CD4-positive, alpha-beta T cell treated with Interleukin-15 for 4 hours (primary cell): ENCODE measurements around the gene KCNS1.
"Not testable (repeated sequence)": the region's sequence is repeated elsewhere in the genome, so short reads cannot be mapped to it uniquely, and the experiment has no call there.

ENCODE experiments used
- DNase-seq: peaks from one replicate; pipeline ENCODE4 v3.0.0-alpha.2; 2020; ENCODE audit warnings: low spot score

The KCNS1 gene, protein sequence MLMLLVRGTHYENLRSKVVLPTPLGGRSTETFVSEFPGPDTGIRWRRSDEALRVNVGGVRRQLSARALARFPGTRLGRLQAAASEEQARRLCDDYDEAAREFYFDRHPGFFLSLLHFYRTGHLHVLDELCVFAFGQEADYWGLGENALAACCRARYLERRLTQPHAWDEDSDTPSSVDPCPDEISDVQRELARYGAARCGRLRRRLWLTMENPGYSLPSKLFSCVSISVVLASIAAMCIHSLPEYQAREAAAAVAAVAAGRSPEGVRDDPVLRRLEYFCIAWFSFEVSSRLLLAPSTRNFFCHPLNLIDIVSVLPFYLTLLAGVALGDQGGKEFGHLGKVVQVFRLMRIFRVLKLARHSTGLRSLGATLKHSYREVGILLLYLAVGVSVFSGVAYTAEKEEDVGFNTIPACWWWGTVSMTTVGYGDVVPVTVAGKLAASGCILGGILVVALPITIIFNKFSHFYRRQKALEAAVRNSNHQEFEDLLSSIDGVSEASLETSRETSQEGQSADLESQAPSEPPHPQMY

DNA sequence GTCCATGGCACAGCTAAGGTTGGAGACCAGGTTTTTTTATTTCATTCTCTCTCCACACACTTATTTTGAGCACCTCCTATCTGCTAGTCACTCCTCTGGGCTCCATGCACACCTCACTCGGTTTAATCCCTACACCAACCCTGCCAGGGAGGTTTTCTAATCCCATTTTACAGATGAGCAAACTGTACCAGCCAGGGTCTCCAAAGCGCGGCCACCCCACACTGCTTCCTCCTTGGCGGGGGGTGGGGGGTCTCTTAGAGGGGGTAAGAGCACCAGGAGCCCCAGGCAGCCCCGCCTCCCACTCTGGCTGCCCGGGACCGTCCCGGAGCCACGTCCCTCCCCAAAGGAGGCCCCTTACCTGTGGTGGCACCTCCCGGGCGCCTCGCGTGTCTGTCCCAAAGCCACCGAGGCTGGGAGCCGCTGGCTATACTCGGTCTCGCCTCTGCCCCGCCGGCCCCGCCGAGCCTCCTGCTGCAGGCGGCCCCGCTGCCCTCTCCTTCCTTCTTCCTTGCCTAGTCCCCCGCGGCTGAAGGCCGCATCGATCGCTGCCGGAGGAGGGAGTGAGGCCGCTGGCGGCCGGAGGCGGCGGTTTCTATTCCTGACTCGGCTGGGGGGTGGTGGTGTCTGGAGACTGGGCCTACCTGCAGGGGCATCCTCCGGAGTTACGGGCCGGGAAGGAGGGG is at the start of gene KCNS1:
KCNS1 (minus strand) TSS at position 565 of the 683 bp plus-strand sequence. CDS start 1,891 bp downstream, outside the sequence.
- no peak for DNase-seq

DNA sequence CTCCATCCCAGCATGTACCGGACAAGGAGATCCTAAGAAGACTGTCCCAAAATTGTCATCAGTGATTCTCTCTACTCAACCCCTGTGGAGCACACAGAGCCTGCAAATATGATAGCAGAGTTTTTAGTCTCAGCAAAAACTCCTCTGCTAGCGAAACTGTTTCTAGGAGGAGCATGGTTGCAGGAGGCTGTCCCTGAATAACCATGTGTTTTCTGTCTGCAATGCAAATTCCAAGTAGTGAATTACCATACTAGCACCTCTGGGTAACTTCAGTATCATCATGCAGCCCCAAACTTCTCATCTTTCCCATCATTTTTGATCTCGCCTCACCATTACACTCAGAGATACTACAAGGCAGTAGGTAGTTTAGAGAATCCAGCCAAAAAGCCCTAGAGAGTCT is 48.1 kb upstream of the KCNS1 start:
- no peak for DNase-seq

DNA sequence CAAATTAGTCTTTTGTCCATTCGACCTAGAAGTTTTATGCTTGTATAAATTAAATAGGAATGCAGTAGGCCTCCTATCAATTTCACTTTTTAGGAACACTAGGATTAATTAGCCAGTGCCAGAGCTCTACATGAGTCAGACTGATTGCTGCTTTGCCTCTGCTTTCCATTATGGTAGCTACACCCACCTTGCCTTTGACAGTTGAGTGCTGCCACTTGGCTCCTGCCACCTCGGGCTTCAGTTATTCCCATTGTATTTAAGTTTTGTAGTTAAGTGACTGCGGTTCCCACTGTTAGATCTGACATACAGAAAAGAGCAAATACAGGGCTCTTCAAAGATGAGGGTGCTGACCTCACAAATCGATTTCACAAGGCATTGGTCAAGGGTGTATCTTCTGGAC is 39.9 kb upstream of the KCNS1 start:
- DNase-seq, result no peak

DNA sequence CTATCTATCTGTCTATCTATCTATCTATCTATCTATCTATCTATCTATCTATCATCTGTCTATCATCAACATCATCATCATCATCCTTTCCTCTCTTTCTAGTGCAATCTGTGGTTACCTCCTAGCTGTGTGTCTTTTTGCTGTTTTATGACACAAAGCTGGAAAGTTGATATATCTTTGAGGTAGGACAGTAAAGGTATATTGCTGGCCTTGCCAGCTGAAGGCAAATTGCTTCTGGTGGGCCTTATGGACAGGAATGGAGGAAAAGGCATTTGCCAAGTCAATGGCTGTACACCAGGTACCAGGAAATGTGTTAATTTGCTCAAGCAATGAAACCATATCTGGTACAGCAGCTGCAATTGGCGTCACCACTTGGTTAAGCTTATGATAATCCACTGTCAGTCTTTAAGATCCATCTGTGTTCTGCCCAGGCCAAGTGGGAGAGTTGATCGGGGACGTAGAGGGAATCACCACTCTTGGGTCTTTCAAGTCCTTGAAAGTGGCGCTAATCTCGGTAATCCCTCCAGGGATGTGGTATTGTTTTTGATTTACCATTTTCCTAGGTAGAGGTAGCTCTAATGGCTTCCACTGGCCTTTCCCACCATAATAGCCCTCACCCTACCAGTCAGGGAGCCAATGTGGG is 38.9 kb upstream of the KCNS1 start:
- DNase-seq, result not testable (repeated sequence)

DNA sequence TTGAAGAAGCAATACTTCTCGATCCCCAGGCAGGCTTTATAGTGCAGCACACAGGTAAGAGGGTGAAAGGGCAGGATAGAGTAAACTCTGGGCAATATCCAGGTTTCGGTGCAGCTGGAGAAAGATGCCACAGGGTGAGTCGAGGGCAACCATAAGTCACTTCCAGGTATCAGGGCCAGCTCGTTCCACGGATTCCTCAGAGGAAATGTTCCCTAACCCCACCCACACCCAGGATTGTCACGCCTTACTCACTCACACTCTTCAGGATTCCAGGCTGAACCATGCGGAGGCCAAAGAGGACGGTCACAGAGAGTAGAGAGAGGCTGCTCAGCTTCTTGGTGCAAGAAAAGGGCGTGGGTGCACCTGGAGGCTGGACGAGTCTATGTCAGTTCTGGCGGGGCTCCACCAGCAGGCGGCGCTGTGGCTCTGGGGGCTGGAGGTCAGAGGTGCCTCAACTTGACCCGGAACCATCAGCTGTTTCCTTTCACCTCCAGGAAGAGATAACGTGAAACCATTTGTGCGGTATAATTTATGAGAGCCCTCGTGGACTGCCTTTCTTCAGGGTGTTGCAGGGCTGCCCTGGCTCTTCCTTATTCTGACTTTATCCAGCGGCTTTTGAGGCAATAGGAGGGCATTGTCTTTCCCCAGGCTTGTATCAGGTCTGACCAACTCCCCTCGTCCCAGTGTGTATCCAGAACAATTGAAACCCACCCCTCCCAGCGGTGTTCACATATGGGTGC is 37.8 kb upstream of the KCNS1 start:
- peak; percentile 16 for DNase-seq

DNA sequence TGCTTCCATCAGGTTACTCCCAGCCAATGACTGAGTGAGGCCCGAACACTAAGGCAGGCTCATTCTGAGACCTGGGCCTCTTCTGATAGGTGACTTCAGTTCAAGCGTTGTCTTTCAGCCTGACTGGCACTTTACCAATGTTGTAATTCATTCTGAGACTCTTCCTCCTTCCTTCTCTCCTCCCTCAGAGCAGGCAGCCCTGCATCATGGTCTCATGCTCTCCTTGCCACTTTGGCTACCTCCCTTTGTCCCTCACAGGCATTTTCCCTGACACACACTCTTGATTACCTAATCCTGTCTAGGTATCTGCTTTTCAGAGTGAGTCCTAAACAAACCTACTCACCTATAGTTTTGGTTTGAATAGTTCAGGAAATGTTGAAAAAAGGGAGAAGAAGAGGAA is 36.0 kb upstream of the KCNS1 start:
- no peak for DNase-seq

DNA sequence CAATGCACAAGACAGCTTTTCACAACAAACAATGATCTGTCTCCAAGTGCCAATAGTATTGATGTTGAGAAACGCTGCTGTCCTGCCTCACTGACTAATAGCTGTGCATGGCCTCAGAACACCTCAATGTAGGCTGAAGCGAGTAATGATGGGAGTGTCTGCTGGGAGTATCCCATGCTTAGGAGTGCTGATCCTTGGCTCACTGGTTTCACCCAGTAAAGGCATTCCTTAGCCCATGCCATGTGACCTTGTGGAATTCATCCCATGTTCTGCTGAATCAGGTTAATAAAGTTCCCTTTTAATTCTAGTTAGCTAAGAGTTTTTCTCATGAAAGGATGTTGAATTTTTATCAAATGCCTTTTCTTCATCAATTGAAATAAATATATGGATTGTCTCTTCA is 27.2 kb upstream of the KCNS1 start:
- DNase-seq, result no peak

DNA sequence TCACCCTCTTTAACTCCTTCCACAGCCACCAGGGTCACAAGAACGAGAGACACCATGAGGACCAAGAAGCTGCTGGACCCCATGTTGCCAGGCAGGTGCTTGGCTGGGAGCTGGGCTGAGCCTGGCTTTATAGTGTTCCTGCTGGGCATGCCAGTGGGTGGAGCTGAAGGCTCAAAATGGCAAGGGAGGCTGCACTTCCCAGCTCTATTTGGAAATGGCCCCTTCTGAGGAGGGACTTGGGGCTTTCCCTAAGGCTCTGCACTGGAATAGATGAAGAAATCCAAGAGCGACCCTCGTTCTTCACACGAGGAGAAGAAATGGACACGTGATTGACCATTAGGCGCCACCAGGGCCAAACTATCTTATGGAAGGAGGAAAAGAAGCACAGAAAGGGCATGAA is 23.4 kb upstream of the KCNS1 start, which contains the start of gene WFDC12:
WFDC12 (minus strand) TSS at position 101 of the 400 bp plus-strand sequence; CDS start at position 83, 18 bp downstream.
- no peak for DNase-seq

DNA sequence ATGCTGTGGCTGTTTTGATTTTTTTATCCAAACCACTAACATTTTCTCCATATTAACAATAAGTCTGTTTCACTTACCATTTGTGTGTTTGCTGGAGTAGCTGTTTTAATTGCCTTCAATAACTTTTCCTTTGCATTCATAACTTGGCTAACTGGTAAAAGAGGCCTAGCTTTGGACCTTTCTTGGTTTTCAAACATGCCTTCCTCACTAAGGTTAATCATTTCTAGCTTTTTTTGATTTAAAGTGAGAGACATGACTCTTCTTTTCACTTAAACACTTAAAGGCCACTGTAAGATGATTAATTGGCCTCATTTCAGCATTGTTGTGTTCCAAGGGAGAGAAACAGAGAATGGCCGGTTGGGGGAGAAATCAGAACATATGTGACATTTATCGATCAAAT is 20.5 kb upstream of the KCNS1 start:
- DNase-seq, result no peak

DNA sequence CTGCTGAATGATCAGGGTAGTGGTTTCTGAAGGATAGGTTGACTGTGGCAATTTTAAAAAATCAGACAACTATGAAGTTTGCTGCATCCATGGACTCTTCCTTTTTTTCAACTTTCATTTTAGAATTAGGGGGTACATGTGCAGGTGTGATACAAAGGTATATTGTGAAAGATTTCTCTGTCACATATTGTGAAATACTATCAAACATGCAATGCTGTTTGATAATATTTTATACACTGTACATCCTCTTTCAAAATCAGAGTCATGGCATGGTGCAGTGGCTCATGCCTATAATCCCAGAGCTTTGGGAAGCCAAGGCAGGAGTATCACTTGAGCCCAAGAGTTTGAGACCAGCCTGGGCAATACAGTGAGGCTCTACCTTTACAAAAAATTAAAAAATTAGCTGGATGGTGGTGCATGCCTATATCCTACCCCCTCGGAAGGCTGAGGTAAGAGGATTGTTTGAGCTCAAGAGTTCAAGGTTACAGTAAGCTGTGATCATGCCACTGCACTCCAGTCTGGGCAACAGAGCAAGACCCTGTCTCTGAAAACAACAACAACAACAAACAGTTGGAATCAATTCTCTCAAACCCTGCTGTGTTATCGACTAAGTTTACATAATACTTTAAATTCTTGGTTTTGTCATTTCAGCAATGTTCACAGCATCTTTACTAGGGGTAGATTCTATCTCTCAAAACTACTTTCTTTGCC is 18.8 kb upstream of the KCNS1 start:
- DNase-seq, result no peak

DNA sequence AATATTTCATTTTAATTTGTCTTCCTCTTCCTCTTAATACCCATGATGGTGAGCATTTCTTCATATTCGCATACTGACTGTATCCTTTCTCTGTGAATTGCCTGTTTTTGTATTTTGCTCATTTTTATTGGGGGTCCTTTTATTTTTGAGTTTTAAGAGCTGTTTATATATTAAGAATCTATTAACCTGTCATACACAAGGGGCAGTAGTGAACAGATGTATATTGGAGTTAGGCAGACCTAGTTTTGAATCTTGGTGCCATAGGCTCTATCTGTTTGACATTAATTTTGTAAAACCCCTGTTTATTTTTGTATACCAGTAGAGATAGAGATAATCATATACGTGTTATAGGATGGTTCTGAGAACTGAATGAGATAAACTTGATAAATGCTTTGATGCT is 17.1 kb upstream of the KCNS1 start:
- DNase-seq, result no peak

DNA sequence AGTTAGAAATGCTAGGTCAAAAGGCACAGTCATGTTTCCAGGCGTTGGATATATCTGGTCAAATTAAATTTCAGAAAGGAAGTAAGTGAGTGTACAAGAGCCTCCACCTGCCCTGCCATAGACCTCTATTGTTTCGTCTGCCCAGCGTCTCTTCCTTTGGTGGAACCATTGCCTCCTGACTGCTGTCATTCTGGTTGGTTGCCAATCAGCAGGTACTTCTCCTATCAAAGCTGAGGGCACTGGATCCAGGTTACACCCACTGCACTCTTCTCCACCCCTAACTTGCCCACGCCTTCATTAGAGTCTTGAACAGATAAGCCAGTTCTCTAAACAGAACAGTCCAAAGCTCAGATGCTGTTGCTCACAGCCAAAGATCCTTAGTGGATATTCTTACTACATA is 16.7 kb upstream of the KCNS1 start:
- DNase-seq, result no peak

DNA sequence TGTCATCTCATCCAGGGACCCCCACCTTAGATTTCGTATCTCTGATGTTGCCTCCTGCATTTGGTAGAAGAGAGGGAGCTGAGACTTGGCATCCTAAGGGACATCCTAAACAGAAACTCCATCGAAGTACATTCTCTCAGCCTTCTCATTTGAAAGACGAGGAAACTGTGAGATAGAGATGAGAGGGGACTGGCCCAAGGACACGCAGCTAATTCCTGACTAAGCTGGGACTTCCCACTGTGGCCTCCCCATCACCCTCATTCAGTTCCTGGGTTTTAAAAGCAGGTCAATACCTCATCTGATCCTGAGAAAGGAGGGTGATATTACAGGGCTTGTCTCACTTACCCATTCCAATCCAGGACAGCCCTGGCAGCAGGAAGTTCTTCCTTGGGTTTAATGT is 14.9 kb upstream of the KCNS1 start:
- DNase-seq, result no peak

DNA sequence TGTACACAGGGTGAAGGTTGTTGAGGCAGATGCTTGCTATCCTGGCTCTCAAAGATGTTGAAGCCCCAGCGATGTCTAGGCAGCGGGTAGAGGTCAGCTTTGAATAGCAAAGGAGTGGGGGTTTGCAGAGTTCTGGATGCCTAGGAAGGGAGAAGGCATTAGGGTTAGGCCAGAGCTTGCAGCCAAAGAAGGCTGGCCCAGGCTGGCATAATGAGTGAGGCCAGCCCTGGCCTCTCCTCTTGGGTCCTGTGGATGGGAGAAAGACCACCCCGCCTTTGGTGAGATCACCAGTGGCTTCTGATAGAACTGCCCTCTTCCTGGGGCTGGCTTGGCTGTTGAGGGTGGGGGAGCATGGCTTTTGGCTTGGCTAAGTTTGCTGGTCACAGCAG is 14.5 kb upstream of the KCNS1 start:
- DNase-seq, result no peak

DNA sequence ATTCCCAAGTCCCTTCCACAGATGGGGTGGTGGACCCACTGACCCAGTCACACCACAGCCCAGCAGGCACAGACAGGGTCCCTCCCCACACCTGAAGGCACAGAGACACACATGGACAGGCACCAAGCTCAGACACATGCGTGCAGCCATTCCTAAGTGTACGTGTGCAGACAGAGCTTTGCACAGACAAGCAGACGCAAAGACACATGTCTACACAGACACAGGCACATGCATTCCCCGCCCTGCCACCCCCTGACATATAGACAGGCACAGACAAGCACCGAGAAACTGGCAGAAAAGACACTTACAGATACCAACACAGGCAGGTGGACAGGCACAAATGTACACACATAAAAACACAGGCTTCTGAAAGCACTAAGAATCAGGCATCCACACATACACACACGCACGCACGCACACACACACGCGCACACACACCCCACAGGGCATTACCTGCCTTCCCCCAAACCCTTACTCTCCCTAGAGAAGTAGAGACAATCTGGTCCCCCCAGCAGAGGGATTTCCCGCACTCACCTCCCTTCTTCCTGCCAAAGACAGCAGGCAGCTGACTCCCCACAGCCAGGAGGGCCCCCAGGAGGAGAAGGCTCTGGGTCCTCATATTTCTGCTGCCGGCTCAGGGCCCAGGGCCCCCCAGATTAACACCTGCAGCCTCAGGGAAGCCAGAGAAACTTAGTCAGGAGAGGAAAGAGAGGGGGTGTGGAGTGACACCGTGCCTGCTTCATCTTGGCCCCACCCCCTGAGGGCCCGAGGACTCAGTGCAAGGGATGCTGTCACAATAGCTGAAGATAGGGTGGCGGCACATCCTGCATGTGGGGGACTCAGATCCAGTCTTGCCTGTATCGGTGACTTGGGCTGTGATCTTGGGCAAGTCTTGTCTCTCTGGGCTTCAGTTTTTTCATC is 13.8 kb upstream of the KCNS1 start, which contains the start of gene WFDC5:
WFDC5 (minus strand) TSS at position 710 of the 921 bp plus-strand sequence; CDS start at position 619, 91 bp downstream.
- DNase-seq, result no peak

DNA sequence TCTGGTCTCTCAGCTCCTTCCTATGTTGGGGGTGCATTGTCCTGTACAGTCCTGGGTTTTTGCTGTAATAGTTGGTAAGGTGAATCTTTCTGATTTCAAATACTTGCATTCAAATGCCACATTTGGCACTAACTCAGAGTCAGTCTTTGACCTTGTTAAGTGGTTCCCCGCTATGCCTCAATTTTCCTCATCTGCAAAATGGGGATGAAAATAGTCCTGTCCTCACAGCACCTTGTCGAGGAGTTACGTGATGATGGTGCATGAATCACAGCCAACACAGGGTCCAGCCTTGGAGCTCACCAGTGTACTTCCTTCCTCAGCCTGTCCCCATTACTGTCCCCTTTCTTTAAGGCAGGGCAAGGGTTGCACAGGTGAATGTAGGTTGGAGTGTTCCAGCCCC is 12.9 kb upstream of the KCNS1 start:
- DNase-seq, result no peak

DNA sequence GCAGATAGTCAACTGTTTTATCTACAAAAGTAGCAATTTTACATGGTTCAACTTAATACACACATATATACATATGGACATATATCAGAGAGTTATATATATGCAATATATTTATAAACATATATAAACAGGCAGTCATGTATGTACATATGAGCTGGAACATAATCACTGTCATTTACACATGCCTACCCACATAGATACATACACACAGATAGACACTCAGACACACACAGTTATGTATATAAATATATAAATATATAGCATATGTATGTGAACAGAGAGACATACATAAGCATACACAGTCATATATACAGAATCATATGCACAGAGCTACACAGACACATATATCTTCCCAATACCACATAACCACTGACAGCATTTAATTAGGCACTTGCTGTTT is 11.8 kb upstream of the KCNS1 start:
- DNase-seq, result no peak

DNA sequence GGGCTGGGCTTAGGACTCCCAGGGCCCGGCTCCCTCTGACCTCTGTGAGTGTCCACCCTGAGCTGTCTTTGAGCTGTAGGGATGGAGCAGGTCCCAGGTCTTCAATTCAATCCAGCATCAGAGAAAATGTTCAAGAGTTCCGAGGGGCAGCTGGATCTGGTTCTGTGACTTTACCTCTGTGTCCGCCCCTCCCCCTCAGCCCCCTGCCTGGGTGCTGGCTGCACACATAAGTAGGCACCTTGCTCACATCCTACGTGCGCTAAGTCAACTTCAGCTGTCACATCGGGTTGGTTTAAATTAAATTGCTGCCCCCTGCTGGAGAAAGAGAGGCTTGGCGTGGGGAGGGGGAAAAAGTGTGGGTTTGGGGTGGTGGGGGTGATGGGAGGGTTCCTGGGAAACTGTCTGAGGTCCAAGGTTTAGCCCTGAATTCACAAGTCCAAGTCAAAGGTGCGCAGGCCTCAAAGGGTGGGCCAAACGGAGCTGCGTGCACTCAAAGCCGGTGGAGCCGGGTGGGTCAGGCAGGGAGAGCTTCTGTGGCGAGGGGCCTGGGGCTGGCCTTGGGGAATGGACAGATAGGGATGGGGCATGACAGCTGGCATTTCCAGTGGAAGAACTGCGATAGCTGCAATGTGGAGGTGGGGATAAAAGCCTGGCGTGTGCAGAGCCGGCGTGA is 11.0 kb upstream of the KCNS1 start:
- DNase-seq, result peak; percentile 11

DNA sequence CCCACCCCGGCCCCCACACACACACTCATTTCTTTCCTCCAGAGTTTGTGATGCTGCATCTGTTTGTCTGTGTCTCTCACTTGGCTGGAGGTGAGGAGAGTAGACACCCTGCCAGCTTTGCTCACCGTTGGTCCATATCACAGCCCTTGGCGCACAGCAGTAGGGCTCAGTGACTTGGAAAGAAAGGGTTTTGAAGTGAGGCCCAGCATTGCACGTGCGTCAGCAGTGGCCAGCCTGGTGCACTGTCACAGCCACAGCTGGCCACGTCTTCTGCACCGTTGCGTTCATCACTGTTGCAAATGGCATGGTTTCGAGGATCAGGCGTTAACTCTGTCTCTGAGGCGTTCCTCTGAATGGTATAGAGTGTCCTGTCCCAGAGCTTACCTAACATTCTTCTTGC is 10.4 kb upstream of the KCNS1 start:
- no peak for DNase-seq

DNA sequence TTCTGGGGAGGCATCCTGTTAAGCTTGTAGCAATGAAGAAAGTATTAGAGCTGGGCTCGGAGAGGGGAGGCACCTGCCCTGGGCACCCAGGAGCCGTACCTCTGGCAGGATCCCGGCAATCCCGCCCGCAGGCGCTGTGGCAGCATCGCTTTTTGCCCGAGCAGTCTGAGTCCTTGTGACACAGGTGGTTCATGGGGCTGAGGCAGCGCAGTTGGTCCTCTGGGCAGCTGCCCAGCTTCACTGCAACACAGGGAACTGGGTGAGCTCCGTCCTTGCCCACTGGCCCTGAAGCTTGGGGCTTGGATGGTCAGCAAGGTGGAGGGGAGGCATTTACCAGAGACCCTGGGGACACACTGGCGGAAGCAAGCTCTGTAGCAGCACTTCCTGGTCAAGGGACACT is 9.4 kb upstream of the KCNS1 start:
- no peak for DNase-seq
